GM10266 (cell line): ENCODE data around the gene SARDH.

Experiments
- DNase-seq: peaks from one replicate; pipeline ENCODE4 v3.0.0; 2012; ENCODE audit errors: extremely low spot score
- CTCF ChIP-seq: IDR thresholded peaks from 2 replicates; pipeline ENCODE4 v1.5.1; 2012; ENCODE audit warnings: mild to moderate bottlenecking, low read depth; ENCODE audit not compliant: control insufficient read depth, insufficient read depth; ENCODE audit errors: missing control alignments

The SARDH gene

GRCh38 chr9:133686642-133687575, 51.2 kb downstream of the SARDH start:
- no peak for DNase-seq
- TF ChIP-seq CTCF: no peak

- DNase-seq: no peak
- TF ChIP-seq CTCF: no peak
These were observed 52.2 kb downstream of the SARDH start for GRCh38 chr9:133685653-133686609.

- TF ChIP-seq CTCF: no peak
- DNase-seq: no peak
These were observed 53.2 kb downstream of the SARDH start for GRCh38 chr9:133684936-133685361.

- DNase-seq: no peak
- TF ChIP-seq CTCF: no peak
These were observed 53.8 kb downstream of the SARDH start for GRCh38 chr9:133684121-133684935.

- DNase-seq: no peak
- TF ChIP-seq CTCF: no peak
These were observed 54.5 kb downstream of the SARDH start for GRCh38 chr9:133683586-133684120.

GRCh38 chr9:133682818-133683585, 55.1 kb downstream of the SARDH start:
- no peak for TF ChIP-seq CTCF
- DNase-seq: no peak
